Duodenal mucosa (tissue), 2 donors: ENCODE data around the gene PRSS53.

Experiments
- H3K27ac ChIP-seq: one replicate; pipeline ENCODE4 v1.7.0; 2013; ENCODE audit warnings: low read depth, low read length
- H3K27me3 ChIP-seq, 2 donors: one replicate each; pipeline ENCODE4 v1.7.0; 2013; ENCODE audit warnings: low read length in 2 of 2, control low read depth in 1 of 2; ENCODE audit not compliant: insufficient read depth in 2 of 2, control insufficient read depth in 1 of 2
- H3K36me3 ChIP-seq, 2 donors: one replicate each; pipeline ENCODE4 v1.7.0; 2013; ENCODE audit warnings: low read length in 2 of 2, control low read depth in 1 of 2; ENCODE audit not compliant: insufficient read depth in 2 of 2, control insufficient read depth in 1 of 2
- H3K4me1 ChIP-seq, 2 donors: one replicate each; pipeline ENCODE4 v1.7.0; 2013; ENCODE audit warnings: low read length in 2 of 2, control low read depth in 1 of 2; ENCODE audit not compliant: insufficient read depth in 2 of 2, control insufficient read depth in 1 of 2
- H3K4me3 ChIP-seq, 2 donors: one replicate each; pipeline ENCODE4 v1.7.0; 2013; ENCODE audit warnings: low read length in 2 of 2, low read depth in 1 of 2
- H3K9ac ChIP-seq, 2 donors: one replicate each; pipeline ENCODE4 v1.7.0; 2013; ENCODE audit warnings: low read length in 2 of 2, low read depth in 1 of 2
- H3K9me3 ChIP-seq, 2 donors: one replicate each; pipeline ENCODE4 v1.7.0; 2013; ENCODE audit warnings: low read length in 2 of 2, control low read depth in 1 of 2; ENCODE audit not compliant: control insufficient read depth in 1 of 2

PRSS53 gene

GRCh38 chr16:31043898-31044481, 44.8 kb downstream of the PRSS53 start:
- Histone ChIP-seq H3K36me3 (peaks cover 14 to 28% of the 10 kb centered on the region in 2 donors), H3K9me3 (no peaks in the 10 kb centered on the region), H3K4me1 (peaks cover 4 to 14% of the 10 kb centered on the region in 2 donors), H3K9ac (no peak overlapping the region), H3K27ac (no peak overlapping the region), H3K27me3 (no peaks in the 10 kb centered on the region), H3K4me3 (no peak overlapping the region)

GRCh38 chr16:31043352-31043751, 45.4 kb downstream of the PRSS53 start:
- Histone ChIP-seq H3K9ac (no peak overlapping the region), H3K36me3 (peaks cover 20 to 35% of the 10 kb centered on the region in 2 donors), H3K27me3 (no peaks in the 10 kb centered on the region), H3K4me3 (no peak overlapping the region), H3K4me1 (peaks cover 4 to 14% of the 10 kb centered on the region in 2 donors), H3K9me3 (no peaks in the 10 kb centered on the region), H3K27ac (no peak overlapping the region)

DNA sequence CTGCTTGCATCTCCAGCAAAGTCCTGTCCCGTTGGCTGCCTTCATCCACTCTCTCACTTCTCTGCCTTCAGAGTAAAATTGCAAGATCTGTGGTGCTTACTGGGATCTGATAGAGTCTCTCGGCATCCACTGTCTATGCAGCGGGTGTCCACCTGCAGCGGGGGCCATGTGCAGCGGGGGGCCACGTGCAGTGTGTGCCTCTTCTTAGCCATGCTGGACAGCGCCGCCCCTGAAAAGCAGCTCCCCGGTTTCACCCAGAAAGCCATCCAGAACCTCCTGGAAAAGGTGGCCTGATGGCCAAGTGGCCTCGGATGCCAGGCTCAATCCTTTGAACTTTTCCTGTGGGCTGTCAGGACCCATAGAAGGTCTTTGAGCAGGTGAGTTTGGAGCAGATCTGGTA, 45.9 kb downstream of the PRSS53 start:
- no peaks in the 10 kb centered on the region for H3K9me3 ChIP-seq
- H3K36me3 ChIP-seq: peaks cover 25 to 39% of the 10 kb centered on the region in 2 donors
- no peak overlapping the region for H3K4me3 ChIP-seq
- peaks cover 4 to 14% of the 10 kb centered on the region in 2 donors for H3K4me1 ChIP-seq
- no peak overlapping the region for H3K9ac ChIP-seq
- H3K27me3 ChIP-seq: no peaks in the 10 kb centered on the region
- H3K27ac ChIP-seq: no peak overlapping the region

- no peak overlapping the region for H3K4me3 ChIP-seq
- H3K9me3 ChIP-seq: no peaks in the 10 kb centered on the region
- no peak overlapping the region for H3K9ac ChIP-seq
- H3K27me3 ChIP-seq: no peaks in the 10 kb centered on the region
- H3K36me3 ChIP-seq: peaks cover 34 to 55% of the 10 kb centered on the region in 2 donors
- no peak overlapping the region for H3K27ac ChIP-seq
- H3K4me1 ChIP-seq: peaks cover 6 to 19% of the 10 kb centered on the region in 2 donors
These were observed 49.8 kb downstream of the PRSS53 start for GRCh38 chr16:31038993-31039392.

DNA sequence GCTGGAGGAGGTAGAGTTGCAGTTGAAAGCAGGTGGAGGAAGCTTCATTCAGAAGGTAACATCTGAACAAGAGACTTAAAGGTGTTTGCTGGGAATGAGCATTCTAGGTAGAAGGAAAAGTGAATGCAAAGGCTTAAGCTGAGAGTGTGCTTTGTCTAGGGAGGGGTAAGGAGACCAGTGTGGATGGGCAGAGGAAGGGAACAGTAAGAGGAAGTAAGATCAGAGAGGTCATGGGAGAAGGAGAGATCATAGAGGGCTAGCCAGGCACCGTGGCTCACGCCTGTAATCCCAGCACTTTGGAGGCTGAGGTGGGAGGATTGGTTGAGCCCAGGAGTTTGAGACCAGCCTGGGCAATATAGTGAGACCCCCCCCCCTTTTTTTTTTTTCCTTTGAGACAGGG, 52.1 kb downstream of the PRSS53 start:
- Histone ChIP-seq H3K36me3 (peaks cover 34 to 46% of the 10 kb centered on the region in 2 donors), H3K9ac (no peak overlapping the region)

GRCh38 chr16:31033709-31034492, 54.8 kb downstream of the PRSS53 start:
- peak overlapping the region; percentile 94 to 97 for H3K9ac ChIP-seq
- peak overlapping the region; percentile 97 for H3K27ac ChIP-seq
- H3K9me3 ChIP-seq: no peaks in the 10 kb centered on the region
- H3K4me3 ChIP-seq: peak overlapping the region; percentile 92 to 97
- H3K36me3 ChIP-seq: peaks cover 20 to 26% of the 10 kb centered on the region in 2 donors
- H3K27me3 ChIP-seq: no peaks in the 10 kb centered on the region
- H3K4me1 ChIP-seq: peaks cover 6 to 18% of the 10 kb centered on the region in 2 donors

More for the DNA sequence above, 52.1 kb downstream of the PRSS53 start:
- Histone ChIP-seq H3K4me3 (no peak overlapping the region), H3K9me3 (no peaks in the 10 kb centered on the region), H3K27me3 (no peaks in the 10 kb centered on the region), H3K27ac (no peak overlapping the region), H3K4me1 (peaks cover 6 to 18% of the 10 kb centered on the region in 2 donors)
